GM19372 (cell line): ENCODE results near the gene ACTR8.
A peak's percentile ranks its signal among the peaks of the same experiment; 100 is the strongest.
"Not testable (repeated sequence)": the region's sequence is repeated elsewhere in the genome, so short reads cannot be mapped to it uniquely, and the experiment has no call there.

Experiments used
- ATAC-seq: cut with Tn5 transposase; IDR thresholded peaks from one replicate; pipeline ENCODE4 v1.9.1; 2021; ENCODE audit warnings: mild to moderate bottlenecking, low read depth, moderate library complexity; ENCODE audit not compliant: unreplicated experiment

Gene ACTR8, protein sequence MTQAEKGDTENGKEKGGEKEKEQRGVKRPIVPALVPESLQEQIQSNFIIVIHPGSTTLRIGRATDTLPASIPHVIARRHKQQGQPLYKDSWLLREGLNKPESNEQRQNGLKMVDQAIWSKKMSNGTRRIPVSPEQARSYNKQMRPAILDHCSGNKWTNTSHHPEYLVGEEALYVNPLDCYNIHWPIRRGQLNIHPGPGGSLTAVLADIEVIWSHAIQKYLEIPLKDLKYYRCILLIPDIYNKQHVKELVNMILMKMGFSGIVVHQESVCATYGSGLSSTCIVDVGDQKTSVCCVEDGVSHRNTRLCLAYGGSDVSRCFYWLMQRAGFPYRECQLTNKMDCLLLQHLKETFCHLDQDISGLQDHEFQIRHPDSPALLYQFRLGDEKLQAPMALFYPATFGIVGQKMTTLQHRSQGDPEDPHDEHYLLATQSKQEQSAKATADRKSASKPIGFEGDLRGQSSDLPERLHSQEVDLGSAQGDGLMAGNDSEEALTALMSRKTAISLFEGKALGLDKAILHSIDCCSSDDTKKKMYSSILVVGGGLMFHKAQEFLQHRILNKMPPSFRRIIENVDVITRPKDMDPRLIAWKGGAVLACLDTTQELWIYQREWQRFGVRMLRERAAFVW

DNA sequence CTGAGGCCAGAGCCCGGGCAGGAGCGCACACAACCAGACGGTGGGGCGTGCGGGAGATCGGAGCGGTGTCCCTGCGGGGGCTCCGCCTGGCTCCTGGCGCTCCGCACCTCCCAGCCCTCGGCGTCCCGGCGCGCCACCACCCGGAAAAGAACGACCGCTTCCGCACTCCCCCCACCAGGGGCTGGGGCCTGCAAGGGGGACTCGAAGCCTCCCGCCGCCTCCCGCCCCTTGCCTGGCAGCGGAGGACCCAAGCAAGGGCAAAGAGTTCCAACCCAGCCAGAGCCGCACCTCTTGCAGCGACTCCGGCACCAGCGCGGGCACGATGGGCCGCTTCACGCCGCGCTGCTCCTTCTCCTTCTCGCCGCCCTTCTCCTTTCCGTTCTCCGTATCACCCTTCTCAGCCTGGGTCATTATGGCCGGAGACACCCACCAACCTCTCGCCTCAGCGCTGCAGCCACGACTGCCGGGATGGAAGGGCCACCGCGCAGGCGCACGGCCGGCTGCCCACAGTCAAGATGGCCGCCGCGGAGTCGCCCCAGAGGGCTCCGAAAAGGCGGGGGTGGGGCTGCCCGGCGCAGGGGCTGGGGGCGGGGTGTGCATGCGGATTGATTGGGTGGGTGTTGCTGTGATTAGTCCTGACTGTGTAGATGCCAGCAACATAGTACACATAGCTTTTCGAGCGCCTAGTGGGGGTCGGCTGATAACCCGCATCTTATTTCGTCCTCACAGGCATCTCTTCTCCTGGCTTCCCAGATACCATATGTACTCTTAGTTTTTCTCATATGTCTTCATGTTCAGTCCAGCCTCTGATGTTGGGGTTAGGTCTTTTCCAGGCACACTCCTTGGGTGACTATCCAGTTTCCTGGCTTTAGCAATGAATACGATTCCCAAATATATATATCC, at the start of gene ACTR8:
TSS of gene ACTR8 (minus strand) at position 462 of the 903 bp plus-strand sequence. CDS start at position 411, 51 bp downstream.
- ATAC-seq: peak; percentile 92

DNA sequence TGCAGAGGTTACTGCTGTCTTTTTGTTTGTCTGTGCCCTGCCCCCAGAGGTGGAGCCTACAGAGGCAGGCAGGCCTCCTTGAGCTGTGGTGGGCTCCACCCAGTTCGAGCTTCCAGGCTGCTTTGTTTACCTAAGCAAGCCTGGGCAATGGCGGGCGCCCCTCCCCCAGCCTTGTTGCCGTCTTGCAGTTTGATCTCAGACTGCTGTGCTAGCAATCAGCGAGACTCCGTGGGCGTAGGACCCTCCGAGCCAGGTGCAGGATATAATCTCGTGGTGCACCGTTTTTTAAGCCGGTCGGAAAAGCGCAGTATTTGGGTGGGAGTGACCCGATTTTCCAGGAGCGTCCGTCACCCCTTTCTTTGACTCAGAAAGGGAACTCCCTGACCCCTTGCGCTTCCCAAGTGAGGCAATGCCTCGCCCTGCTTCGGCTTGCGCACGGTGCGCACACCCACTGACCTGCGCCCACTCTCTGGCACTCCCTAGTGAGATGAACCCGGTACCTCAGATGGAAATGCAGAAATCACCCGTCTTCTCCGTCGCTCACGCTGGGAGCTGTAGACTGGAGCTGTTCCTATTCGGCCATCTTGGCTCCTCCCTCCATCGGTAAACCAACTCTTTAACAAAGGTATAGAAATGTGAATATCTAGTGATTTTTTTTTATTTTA, 45.4 kb upstream of the ACTR8 start:
- not testable (repeated sequence) for ATAC-seq

DNA sequence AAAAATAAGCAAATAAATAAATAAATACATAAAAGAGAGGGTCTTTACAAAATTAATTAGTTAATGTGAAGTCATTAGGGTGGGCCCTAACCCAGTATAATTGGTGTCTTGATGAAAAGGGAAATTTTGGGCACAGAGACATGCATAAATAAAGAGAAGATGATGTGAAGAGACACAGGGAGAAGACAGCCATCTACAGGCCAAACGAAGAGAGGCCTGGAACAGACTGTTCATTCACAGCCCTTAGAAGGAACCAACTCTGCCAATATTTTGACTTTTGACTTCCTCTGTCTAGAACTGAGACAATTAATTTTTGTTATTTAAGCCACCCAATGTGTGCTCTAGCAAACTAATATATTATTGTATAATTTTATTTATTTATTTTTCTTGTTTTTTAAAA, 39.3 kb upstream of the ACTR8 start:
- no peak for ATAC-seq

DNA sequence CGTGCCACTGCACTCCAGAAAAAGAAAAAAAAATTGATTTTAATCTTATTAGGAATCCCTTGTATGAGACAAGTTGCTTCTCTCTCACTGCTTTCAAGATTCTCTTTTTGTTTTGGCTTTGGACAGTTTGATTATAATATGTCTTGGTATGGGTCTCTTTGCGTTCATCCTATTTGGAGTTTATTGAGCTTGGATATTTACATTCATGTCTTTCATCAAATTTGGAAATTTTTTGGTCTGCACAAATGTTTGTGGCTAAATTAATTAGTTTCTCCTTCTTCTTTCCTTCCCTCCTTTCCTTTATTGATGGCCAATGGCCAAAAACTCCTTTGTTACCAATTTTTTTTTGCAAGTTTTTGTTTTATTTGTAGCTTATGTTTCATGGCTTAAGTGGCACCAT, 37.8 kb upstream of the ACTR8 start:
- ATAC-seq: no peak

DNA sequence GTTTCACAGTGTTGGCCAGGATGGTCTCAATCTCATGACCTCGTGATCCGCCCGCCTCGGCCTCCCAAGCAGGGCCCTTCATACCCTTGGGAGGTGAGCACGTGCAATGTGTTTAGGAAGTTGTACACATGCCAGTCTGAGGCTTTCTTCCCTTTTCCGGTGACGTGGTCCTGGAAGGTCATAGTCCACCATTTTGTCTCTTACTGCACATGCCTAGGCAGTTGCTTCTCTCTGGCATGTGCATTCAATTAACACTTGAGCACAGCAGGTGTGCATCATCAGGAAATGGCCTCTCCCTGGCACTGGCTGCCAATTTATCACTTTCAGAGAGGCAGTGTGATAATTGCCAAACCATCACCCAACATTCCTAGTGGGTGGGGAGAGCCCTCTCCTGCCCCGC, 31.4 kb upstream of the ACTR8 start:
- no peak for ATAC-seq

DNA sequence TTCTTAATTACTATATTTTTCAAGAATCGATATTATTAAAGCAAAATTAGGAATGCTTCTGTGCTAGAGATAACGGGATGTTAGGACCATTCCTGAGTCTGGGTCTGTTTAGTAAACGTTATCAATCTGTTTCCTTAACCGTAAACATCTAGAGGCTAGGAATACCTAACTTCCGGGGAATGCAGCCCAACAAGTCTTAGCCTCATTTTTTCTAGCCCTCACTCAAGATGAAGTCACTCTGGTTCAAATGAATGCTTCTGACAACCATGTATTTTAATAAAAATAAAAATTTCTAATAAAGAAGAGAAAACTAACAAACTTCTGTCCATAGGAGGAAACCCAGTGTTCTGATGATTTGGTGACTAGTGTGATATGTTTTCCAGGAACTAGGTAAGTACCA, 20.8 kb upstream of the ACTR8 start:
- no peak for ATAC-seq

DNA sequence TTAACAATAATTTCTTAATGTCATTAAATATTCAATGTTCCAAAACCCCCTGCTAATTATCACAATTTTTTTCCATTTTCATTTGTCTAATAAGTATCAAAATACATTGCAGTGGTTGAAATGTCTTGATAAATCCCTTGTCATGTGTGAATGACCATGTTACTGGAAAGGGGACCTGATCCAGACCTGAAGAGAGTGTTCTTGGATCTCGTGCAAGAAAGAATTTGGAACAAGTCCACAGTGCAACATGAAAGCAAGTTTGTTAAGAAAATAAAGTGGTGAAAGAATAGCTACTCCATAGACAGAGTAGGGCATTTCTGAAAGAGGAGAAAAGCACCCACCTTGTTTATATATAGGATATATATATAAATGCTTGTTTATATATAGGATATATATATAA, 20.1 kb upstream of the ACTR8 start:
- ATAC-seq: no peak

DNA sequence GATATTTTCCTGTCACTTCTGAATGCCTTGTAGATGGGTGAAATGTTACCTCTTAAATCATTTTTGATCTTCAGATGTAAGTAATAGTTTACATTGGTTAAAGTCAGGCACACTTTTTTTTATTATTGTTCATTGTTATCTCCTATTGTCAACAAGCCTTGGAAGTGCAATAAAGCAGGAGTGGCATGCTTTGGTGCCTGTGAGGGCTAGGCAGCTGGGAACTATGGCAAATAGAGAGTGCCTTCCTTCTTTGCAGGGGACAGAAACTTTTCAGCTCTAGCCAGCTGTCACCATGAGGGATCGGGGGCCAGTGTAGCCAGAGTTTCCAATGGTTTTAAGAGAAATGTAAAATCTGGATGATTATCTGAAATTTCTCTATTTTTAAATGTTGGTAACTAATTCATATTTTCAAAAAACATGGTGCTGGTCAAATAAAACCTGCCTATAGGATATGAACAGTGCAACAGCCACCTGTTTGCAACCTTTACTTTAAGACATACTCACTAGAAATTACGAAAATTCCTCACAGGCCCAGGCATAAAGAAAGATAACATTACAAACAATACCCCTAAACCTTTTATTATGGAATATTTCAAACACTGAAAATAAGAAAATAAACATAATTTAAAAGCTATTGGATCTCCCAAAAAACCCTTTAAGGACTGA, 18.8 kb upstream of the ACTR8 start:
- no peak for ATAC-seq

DNA sequence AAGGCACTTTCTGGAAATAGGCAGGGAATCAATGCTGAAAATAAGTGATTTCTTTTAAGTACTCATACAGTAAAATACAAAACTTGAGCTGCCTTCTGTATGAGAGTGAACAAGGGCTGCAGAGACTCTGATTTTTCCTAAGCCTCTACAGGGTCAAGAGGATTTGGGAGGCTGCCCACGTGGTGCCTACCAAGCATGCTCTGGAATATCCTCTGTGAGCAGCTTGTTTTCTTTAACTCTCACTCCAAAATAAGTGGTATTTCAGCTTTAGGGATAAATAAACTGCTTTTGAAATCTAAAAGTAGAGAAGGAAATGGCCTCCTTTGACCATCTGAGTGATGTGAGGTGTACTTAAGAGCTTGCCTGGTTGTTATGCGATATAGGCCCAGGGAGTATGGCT, 17.8 kb upstream of the ACTR8 start:
- no peak for ATAC-seq

DNA sequence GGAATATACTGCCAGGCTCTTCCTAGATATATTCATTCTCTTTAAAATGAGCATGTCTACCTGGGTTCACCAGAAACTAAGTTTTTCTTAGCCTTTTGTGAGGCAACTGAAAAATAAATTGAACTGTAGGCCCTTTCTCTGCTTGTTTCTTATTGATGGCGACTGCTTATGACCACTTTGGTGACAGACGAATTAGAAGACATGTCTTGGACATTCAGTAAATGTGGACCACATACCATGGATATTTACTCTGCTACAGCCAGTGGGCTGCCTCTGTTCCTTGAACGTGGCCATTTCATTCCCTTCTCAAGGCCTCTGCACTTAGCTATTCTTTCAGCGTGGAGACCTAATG, 10.3 kb upstream of the ACTR8 start:
- ATAC-seq: no peak

DNA sequence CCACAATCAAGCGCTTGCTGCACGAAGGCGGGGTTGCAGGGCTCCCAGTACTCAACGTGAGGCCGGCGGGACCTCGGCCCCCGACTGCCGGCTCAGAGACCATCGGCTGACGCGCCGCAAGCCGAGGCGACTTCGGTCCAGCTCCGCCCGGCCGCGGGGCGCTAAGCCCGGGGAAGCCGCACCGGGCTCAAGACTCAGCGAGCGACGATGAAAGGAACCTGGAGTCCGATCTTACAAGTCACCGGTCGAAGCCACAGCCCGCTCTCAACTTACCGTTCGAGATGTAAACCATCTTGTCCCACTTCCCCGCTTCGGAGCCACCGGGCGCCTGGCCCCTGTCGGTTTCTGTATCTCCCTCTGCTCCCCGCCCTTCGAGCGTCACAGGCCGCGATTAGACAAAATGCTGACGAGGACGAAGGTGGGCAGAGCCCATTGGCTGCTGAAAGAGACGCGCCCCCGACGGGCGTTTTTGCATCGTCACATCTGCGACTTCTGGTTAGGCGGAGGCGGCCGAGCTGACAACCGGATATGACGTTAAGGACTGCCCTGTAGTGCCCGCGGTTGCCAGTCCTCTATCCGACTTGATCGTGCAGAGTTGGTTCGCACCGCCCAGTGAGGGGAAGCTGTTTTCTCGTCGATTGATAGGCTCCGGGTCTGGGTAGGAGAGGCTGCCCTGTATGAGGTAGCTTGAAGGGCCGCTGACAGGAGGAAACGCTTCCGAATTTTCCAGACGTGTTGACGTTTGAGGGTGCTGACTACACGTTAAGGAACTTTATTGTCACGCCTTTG, 9.7 kb upstream of the ACTR8 start, which contains the start of gene SELENOK:
TSS of gene SELENOK (minus strand) at position 363 of the 789 bp plus-strand sequence.
- peak; percentile 97 for ATAC-seq

DNA sequence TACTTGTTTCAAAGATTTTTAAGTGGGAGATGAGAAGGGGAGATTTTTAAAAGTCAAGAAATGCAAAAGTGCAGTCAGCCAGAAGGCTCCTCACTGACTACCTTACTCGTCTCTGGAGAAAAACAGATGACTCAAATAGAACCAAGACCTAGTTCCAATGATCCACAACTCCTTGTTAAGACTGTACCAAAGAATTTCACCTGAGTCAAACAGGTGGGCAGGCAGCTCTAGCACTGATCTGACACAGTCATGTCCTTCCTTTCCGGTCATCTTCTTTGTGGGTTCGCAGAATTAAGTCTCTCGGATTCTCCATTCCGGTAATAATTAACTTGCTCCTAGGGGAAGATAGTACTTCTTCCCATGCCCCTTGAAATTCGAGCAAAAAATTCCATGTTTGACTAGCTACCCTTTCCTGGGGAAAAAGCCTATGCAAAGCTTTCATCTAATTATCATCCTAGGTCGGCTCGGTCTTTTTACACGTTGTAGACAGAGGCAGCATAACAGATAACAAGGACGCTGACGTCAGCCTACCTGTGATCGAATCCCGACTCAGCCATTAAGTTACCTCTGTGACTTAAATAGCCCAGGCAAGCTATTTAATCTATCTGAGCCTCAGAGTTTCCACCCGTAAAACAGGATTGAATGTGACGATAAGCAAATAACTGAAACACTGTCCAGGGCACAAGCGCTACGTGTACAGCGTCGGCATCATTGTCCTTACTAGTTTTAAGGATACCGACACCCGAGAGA, 8.9 kb upstream of the ACTR8 start:
- no peak for ATAC-seq

DNA sequence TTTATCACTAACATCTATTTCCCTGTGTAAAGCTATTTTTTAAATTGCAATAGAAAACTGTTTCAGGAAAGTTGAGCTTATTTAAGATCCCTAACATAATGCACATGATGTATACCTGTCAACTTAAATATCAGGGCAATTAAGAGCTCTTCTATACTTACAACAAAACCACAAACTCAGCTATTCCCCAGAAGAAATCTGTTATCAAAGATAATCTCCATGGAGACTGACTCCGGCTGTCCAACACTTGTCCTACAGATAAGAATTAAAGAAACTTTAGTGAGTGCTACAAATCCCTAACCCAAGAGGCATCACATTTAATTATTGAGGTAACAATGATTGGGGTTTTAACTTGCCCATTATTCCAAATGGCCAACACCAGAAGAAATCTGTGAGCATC, 6.3 kb upstream of the ACTR8 start:
- no peak for ATAC-seq

DNA sequence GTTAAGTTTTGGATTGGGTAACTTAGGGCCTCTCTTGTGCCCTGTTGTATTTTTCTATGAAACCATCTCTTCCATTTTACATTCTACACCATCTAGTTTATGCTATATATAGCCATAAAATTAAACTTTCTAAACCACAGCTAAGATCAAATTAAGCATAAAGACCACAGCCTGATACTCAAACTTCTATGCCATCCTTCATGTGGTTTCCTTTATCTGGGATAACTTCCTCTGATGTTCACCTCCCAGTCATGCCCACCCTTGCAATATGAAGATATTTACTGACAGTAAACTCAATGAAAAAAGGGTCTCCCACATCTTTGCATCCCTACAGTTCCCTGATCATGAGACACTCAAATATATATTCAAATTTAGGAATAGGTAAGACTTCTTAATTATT, 5.5 kb upstream of the ACTR8 start:
- ATAC-seq: no peak

DNA sequence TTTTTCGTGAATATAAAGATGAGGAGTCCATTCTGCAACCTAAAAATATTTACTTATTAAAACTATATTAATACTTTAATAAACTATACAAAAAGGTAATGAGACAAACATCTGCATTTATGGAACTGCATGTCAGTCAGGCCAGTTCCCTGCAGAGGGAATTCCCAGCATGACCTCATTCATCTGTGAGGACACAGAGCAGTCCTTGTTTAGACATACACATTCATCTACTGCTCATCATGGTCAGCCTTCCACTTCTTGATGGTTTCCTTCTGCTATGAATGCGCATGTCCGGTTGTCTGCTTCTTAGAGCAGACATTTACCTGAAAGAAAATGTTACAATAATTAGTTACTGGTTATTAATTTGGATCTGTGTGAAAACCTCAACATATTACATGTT, 3.3 kb upstream of the ACTR8 start:
- no peak for ATAC-seq

DNA sequence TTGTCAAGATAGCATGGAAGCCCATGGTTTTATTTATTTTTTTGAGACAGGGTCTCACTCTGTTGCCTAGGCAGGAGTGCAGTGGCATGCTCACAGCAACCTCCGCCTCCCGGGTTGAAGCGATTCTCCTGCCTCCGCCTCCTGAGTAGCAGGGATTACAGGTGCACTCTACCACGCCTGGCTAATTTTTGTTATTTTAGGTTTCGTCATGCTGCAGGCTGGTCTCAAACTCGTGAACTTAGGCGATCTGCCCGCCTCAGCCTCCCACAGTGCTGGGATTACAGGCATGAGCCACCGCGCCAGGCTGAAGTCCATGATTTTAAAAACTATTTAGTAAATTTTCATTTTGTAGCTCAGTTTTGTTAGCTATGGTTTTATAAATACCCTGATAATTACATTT, 2.7 kb upstream of the ACTR8 start:
- ATAC-seq: no peak

DNA sequence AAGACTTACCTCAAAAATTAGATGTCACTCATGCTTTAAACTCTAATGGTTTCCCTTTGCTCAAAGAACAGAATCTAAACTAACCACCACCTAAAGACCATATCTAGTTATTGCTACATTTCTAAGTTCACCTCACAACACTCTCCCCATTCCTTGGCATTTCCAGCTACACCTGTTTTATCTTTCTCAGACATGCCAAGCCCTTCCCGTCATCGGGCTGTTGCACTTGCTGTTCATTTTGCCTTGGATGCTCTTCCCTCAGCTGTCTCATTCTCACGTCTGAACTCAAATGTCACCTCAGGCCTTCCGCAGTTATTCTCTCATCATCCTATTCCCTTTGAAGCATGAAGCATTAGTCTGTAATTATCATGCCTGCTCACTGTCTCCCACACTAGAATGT, 1.1 kb upstream of the ACTR8 start:
- ATAC-seq: no peak
